ENCODE results near the gene RRP15. TPM values are rescaled to one million over a fixed set of nuclear protein-coding genes. Genes with fewer than 3 reads are reported as not detected.

The RRP15 gene
- total and polyA plus RNA-seq, 9 of the 15 experiments (the other 6 are each of a cell fraction or from before 2014, with no cell fraction given), result 9.5 to 58.1 (median 29.3) TPM

GRCh38 chr1:218284917-218285635, at the start of gene RRP15 (continued):
- TF ChIP-seq SMARCE1 (IDR thresholded peaks at IDR 0.05) (no peak; the same call in 1 of the 2 replicates), NFATC3 (IDR thresholded peaks at IDR 0.05) (peak; percentile 59; the same call in 1 of the 2 replicates), POLR2H (tag; IDR thresholded peaks at IDR 0.05; ENCODE audit: low read depth) (peak; percentile 38; the same call in 1 of the 2 replicates), TRIM25 (IDR thresholded peaks at IDR 0.05; ENCODE audit: borderline replicate concordance) (peak; percentile 41; the same call in 1 of the 2 replicates), HMG20B (CRISPR knock-in tag; IDR thresholded peaks at IDR 0.05) (no peak), MCM2 (IDR thresholded peaks at IDR 0.05; ENCODE audit: low read depth) (no peak), MAFK (IDR thresholded peaks at IDR 0.05; ENCODE audit: low read length) (no peak), YY1 (IDR thresholded peaks at IDR 0.05; ENCODE audit: borderline replicate concordance in 1 of 3, control insufficient read depth in 1 of 3, extremely low read depth in 1 of 3, insufficient read depth in 3 of 3, insufficient read length in 1 of 3, insufficient replicate concordance in 2 of 3, low read depth in 1 of 3, low read length in 2 of 3) (peak; percentile 90 to 100 (median 98)), ZBTB7A (IDR thresholded peaks at IDR 0.05; ENCODE audit: borderline replicate concordance, control insufficient read depth, low read depth, low read length) (peak; percentile 51; the same call in 1 of the 2 replicates), HNRNPL (IDR thresholded peaks at IDR 0.05; ENCODE audit: low read depth, low read length) (no peak), SRSF9 (IDR thresholded peaks at IDR 0.05; ENCODE audit: borderline replicate concordance, low read depth, low read length) (no peak), SNIP1 (IDR thresholded peaks at IDR 0.05; ENCODE audit: low read depth) (no peak), EGR1 (conservative IDR thresholded peaks at IDR 0.05) (no peak), ZNF263 (CRISPR knock-in tag; IDR thresholded peaks at IDR 0.05; ENCODE audit: borderline replicate concordance) (peak; percentile 50; the same call in 1 of the 2 replicates), CCNT2 (IDR thresholded peaks at IDR 0.05; ENCODE audit: borderline replicate concordance, extremely low read depth, insufficient read length, low read depth, low read length) (no peak), TAL1 (IDR thresholded peaks at IDR 0.05) (no peak; the same call in 1 of the 2 replicates), ZNF165 (CRISPR knock-in tag; IDR thresholded peaks at IDR 0.05; ENCODE audit: borderline replicate concordance) (no peak), ZNF3 (CRISPR knock-in tag; IDR thresholded peaks at IDR 0.05) (no peak), MYC (IDR thresholded peaks at IDR 0.05; ENCODE audit: low read depth, low read length) (peak; percentile 96), MYC (CRISPR knock-in tag; IDR thresholded peaks at IDR 0.05; ENCODE audit: borderline replicate concordance, low read depth) (peak; percentile 89)
- TF ChIP-seq, protein P1, sequence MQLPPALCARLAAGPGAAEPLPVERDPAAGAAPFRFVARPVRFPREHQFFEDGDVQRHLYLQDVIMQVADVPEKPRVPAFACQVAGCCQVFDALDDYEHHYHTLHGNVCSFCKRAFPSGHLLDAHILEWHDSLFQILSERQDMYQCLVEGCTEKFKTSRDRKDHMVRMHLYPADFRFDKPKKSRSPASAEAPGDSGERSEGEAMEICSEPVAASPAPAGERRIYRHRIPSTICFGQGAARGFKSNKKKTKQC (CRISPR knock-in tag; IDR thresholded peaks at IDR 0.05), result peak; percentile 86; the same call in 1 of the 2 replicates
- TF ChIP-seq, protein P2, sequence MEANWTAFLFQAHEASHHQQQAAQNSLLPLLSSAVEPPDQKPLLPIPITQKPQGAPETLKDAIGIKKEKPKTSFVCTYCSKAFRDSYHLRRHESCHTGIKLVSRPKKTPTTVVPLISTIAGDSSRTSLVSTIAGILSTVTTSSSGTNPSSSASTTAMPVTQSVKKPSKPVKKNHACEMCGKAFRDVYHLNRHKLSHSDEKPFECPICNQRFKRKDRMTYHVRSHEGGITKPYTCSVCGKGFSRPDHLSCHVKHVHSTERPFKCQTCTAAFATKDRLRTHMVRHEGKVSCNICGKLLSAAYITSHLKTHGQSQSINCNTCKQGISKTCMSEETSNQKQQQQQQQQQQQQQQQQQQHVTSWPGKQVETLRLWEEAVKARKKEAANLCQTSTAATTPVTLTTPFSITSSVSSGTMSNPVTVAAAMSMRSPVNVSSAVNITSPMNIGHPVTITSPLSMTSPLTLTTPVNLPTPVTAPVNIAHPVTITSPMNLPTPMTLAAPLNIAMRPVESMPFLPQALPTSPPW (CRISPR knock-in tag; IDR thresholded peaks at IDR 0.05), result peak; percentile 73
- TF ChIP-seq, protein P3, sequence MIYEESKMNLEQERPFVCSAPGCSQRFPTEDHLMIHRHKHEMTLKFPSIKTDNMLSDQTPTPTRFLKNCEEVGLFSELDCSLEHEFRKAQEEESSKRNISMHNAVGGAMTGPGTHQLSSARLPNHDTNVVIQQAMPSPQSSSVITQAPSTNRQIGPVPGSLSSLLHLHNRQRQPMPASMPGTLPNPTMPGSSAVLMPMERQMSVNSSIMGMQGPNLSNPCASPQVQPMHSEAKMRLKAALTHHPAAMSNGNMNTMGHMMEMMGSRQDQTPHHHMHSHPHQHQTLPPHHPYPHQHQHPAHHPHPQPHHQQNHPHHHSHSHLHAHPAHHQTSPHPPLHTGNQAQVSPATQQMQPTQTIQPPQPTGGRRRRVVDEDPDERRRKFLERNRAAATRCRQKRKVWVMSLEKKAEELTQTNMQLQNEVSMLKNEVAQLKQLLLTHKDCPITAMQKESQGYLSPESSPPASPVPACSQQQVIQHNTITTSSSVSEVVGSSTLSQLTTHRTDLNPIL (CRISPR knock-in tag; IDR thresholded peaks at IDR 0.05), result 0 out of 2 replicates have a peak, but pooled peaks have one; percentile 4

Measured in K562 (cell line).